CD4-positive, alpha-beta T cell treated with Interleukin-17A for 1 hour (primary cell): ENCODE results near the gene SLC31A2.

Source experiments
- DNase-seq: peaks from one replicate; pipeline ENCODE4 v3.0.0-alpha.2; 2020

Gene SLC31A2

GRCh38 chr9:113151696-113152630, 1.2 kb downstream of the SLC31A2 start:
- peak; percentile 21 for DNase-seq

GRCh38 chr9:113152699-113153098, 1.9 kb downstream of the SLC31A2 start:
- peak; percentile 24 for DNase-seq

GRCh38 chr9:113153599-113153998, 2.8 kb downstream of the SLC31A2 start:
- no peak for DNase-seq

DNA sequence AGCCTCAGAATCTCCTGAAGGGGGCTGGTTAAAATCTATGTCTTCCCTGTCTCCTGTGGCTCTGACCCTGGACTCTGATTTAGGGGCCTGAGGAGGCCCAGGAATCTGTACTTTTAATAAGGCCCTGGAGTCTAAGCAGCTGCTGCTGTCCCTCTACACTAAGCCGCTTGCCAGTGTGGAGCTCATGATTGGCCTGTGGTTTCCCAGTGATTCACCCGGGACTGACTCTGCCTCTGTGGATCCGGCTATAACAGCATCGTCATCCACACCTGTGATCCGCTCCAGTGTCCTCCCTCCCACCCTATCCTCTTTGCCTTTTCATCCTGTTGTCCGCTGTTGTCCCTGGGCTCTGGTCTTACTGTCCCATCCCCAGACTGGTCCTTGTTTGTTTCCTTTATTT, 3.7 kb downstream of the SLC31A2 start:
- no peak for DNase-seq

DNA sequence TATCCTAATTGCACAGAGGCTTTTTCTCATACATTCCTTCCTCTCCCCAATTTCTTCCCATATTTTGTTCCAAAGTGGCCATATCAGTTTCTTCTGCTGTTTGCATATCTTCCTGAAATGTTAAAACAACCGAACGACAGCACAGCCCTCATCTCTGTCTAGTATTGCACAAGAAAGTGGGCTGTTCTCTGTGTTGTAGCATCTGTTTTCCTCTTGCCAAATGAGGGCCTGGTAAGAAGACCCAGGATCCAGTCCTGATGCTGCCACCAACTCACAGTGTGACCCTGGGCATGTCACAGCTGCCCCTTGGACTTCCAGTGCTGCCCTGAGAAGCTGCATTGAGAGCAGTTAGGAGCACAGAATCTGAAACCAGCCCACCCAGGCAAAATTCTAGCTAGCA, 4.1 kb downstream of the SLC31A2 start:
- no peak for DNase-seq

DNA sequence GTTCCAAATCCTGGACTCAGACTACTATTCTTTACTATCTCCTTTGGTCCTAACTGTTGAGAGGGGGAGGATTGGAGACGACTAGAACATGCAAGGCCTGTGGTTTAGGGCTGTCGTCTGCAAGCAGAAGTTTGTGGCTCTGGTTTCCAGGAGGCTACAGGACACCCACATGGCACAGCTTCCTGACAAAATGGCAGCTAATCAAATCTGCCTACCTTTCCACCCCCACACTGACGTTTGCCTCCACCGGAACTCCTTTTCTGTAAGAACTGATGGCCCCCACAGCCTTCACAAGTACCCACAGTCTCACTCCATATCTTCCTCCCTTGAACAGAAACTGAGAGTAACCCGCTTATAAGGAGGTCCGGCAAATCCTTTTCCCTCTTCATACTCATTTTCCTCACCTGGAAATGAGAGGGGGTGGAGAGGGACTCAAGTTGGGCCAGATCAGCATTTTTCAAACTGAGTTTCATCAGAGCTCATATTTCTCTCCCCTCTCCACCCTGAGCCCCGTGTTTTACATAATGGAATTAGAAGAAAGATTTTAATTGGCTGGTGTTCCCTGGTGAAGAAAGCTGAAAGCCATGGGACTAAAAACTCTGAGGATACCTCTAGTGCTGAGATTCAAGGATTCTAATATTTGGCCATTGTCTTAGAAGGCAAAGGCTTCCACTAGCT, 5.2 kb downstream of the SLC31A2 start:
- peak; percentile 47 for DNase-seq

DNA sequence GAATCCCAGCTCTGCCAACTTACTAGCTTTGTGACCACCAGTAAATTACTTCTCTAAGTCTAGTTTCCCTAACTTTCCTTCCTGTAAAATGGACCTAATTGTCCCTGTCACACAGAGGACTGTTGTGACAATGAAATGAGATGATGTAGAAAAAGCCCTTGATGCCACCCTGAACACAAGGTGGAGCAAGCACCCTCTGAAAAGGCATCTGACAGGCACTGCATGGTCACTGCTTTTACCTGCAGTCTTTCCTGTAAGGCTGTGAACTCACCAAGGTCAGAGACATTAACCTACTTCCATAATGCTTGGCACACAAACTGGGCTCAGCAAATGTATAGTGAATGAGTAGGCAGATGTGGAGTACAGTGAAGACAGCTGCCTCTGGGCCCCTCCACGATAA, 6.1 kb downstream of the SLC31A2 start:
- DNase-seq, result no peak

GRCh38 chr9:113158446-113158845, 7.6 kb downstream of the SLC31A2 start:
- no peak for DNase-seq

DNA sequence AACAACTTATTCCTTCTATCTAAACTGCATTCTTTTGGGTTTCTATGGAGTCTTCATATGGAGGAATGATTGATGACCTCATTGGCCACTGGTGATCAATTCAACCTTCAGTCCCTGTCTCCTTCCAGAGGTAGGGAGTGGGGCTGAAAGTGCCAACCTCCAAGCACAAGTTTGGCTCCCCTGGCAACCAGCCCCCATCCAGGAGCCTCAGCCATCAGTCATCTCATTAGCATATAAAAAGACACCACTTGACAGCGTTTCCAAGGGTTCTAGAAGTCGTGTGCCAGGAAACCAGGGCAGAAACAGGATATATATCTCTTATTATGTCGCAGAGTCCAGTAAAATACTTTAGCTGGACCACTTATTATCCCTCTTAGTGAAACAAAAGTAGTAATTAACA, 9.8 kb downstream of the SLC31A2 start:
- DNase-seq, result no peak

GRCh38 chr9:113163001-113163400, 12.2 kb downstream of the SLC31A2 start:
- DNase-seq, result no peak

DNA sequence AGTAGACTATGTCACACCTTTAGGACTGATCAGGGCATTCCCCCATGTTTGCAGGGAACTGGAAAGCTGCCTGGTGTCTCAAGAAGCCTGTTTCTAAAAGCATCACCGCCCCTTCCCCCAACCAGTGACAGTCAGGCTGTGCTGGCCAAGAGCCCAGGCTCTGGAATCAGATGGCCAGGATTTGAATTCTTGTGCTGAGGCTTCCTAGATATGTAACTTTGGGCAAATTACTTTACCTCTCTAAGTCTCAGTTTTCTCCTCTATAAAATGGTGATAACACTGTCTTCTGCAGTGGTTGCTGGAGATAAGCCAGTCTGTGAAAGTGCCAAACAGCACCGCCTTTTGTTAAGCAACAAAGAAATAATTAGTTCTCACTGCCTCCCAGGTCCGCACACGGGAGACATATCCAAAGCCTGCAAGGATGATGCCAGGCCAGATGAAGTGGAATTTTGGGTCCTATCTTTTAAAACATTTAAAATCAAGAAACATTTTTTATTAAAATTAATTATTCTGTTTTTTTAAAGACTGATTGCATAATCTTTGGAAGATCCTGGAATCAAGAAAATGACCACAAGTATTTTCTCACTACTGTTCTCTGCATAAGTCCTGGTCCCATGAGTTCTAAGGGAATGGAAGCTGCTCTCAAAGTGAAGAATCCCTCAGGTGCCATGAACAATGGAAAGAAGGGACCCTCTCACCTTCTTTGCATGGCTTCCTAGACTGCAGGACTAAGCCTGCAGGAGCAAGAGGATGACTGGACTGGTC, 13.9 kb downstream of the SLC31A2 start:
- DNase-seq, result no peak

DNA sequence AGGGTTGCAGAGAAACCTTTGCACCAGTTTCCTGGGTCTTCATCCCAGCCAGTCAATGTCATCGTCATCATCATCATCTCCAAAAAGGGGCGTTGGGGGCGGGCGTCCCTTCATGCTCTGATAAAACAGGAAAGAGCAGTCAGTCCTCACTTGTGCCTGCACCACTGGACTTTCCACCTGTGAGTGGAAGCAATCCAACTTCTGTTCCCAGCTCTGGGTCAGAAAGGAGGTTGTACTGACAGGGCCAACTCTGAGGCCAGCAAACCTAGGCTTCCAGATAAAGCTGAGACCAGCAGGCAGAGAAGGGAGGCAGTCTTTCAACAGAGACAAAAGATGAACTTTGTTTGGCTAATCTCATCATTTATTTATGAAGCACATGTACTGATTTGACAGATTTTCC, 15.2 kb downstream of the SLC31A2 start:
- DNase-seq, result no peak

DNA sequence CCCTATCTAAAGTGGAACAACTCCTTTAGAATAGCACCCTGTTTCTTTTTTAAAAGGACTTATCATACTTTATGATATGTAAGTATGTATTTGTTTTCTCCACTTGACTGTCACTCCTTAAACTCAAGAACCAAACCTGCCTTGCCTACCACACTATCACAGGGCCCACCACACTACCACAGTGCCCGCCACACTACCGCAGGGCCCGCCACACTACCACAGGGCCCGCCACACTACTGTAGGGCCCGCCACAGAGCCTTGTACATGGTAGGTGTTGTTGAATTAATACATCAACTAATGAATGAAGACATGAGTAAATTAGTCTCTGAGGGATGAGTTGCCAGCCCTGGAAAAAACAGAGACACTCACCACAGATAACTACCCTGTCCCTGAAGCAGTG, 18.0 kb downstream of the SLC31A2 start:
- no peak for DNase-seq

DNA sequence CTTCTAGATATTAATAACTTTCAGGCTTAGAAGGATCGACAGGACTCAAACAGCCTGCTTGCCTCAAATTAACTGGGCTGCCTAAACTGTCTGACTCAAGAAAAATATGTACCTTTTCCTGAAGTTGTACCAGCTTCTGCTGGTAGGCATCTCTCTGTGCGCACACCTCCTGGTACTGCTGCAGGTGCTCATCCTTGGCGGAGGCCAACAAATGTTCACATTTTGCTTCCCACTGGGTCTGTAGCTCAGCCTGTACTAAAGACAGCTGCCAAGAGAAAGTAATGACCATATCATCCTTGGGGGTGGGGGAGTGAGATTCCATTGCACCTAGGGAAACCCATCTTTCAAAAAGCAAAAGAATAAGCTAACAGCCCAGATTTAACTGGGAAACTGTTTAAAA, 22.5 kb downstream of the SLC31A2 start:
- DNase-seq, result no peak

DNA sequence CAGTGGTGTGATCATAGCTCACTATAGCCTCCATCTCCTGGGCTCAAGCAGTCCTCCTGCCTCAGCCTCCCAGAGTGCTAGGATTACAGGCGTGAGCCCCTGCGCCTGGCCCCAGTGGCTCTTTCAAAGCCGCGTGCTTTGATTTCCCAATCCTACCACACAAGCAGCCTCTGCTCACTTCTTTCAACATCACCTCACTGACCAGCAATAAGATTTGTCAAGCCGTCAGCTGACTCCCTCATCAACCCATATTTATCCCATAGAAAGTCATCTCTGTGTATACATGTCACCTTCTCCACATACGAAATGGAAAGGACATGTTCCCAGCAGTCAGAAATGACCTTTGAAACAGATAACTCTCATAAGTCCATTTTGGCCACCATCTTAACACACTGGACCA, 26.0 kb downstream of the SLC31A2 start:
- DNase-seq, result no peak

GRCh38 chr9:113177251-113177650, 26.4 kb downstream of the SLC31A2 start:
- DNase-seq, result no peak

DNA sequence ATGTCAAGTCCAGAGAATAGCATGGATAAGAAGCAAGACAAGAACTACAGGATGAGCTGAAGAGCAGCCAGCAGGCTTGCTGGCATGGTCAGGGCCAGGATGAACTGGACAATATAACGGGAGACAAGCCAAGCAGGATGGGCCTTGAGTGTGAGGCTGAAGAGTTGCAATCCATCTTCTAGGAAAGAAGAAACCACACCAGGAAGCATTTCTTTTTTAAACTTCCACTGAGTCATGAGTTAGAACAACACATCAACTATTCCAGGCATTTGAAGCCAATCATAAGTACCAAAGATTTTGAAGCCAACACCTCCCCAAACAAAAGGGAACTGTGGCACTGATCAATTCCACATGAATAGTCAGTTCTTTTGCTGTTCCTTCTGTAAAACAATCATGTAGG, 27.3 kb downstream of the SLC31A2 start:
- DNase-seq, result no peak

- no peak for DNase-seq
Measured at GRCh38 chr9:113179839-113180238, 29.0 kb downstream of the SLC31A2 start.

GRCh38 chr9:113181165-113181564, 30.4 kb downstream of the SLC31A2 start:
- DNase-seq, result no peak

DNA sequence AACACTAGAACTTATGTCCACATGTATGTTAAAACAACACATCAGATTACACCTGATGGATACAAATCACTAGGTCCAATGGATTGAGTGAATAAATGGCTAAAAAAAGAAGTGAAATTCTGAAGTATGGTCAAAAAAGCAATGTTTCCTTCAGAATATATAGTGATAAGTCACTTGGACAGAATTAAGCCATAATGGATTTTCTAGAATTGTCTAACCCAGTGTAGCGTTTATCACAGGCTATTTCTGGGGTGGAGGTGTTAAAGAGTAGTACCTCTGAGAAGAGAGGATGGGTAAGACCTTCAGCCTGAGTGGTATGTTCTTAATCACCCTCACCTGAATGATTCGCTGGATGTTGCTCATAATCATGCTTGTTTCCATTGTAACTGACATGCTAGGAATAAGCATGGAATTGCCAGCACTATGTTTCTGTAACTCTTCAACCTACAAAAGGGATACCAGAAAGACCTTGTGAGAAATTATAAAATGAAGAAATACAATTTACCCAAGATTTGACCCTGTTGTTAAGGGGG, 33.2 kb downstream of the SLC31A2 start:
- no peak for DNase-seq

GRCh38 chr9:113184539-113184938, 33.7 kb downstream of the SLC31A2 start:
- DNase-seq, result no peak

- no peak for DNase-seq
Measured at GRCh38 chr9:113185271-113185670, 34.5 kb downstream of the SLC31A2 start.

GRCh38 chr9:113186137-113186755, 35.4 kb downstream of the SLC31A2 start:
- no peak for DNase-seq
